CD4-positive, alpha-beta T cell treated with Interleukin-12 subunit alpha and Interleukin-12 subunit beta, for 1 hour (primary cell): ENCODE results near the gene NHLRC2.
"Not testable (repeated sequence)": the region's sequence is repeated elsewhere in the genome, so short reads cannot be mapped to it uniquely, and the experiment has no call there.

Source experiments
- DNase-seq: peaks from one replicate; pipeline ENCODE4 v3.0.0-alpha.2; 2020

The NHLRC2 gene

DNA sequence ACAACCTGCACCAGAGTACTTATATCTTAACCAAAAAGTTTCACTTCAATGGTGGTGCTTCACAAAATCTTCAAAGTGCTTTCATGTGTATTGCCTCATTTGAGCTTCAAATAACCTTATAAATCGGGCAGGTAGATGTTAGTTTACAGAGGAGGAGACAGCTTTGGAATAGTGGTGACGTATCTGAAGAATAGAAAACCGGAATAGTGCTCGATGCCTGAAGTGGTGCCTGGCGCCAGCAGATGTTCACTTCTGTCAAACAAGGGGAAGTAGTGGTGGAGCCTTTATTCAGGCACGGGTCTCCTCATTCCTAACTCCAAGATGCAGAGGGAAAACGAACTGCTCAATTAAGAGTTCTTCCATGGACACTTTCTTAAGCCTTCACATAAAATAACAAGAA, 58.1 kb downstream of the NHLRC2 start:
- no peak for DNase-seq

DNA sequence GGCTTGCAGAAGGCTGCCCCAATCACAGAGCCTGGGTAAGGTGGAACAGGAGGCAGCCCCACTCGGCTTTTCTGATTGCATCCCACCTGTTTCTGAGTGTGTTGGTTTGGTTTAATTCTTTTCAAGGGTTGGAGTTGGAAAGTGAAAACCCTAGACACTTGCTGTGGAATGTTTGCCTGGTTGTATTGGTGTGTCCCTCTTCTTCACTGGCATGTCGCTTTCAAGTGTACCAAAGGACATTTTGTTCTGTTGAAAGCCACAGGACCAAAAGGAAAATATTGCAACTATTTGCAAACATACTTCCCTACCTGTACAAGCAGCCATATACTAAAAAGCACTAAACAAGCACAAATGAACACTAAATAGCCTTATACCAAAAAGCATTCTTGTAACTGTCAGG, 60.5 kb downstream of the NHLRC2 start:
- no peak for DNase-seq

DNA sequence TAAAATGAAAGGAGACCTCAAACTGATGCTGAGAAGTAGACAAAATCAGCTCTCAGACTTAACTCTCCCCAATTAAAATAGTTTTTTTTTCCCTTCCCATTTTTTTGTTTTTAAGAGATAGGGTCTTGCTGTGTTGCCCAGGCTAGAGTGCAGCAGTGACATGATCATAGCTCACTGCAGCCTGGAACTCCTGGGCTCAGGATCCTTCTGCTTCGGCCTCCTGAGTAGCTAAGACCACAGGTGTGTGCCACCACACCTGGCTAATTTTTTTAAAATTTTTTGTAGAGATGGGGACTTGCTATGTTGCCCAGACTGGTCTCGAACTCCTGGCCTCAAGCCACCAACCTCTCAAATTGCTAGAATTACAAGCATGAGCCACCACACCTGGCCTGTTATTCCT, 61.1 kb downstream of the NHLRC2 start:
- DNase-seq: no peak

DNA sequence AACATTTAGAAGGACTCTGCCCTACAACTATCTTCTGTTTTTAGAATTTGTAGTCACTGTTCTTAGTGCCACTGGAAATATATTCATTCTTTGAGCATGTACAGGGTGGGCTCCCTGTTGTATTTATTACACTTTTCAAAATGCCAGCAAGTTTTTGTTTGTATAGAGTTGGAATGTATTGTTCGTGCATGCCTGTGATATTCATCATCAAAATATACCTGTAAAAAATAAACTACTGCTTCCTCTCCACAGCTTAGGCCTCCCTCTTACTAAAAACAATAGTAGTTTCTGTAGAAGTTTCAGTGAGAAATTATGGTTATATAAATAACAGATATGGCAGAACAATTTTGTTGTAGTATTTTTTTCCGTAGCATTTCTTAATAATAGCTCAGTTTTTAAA, 61.6 kb downstream of the NHLRC2 start:
- no peak for DNase-seq

DNA sequence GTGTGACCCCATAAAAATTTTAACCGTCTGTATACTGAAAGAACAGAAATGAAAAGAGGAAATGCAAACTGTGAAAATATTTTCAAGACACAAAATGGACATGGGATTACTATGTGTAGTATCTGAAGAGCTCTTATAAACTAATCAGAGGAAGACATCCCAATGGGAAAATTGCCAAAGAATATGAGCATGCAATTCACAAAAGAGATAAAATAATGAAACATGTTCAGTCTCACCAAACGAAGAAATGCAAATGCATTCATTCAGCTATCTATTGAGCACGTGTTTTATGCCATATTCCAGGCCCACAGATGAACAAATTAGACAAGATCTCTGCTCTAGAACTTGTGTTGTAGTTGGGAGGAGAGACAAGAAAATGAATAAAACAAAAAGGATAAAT, 63.2 kb downstream of the NHLRC2 start:
- no peak for DNase-seq

DNA sequence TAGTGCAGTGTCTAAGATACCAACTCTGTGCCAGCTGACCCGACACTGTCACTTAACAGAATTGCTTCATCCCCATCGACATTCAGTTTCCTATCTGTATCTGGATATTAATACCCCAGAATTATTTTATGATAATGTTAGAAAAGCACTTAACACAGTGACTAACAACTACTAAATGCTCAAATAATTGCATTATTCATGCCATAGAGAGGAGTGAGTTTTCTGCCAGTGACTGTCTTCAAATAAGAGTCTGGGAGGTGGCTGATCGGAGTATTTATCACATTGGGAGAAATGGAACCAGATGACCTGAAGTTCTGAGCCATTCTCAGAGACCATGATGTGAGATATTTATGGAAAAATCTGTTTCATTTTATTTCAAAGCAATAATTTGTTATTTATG, 65.7 kb downstream of the NHLRC2 start:
- DNase-seq: no peak

DNA sequence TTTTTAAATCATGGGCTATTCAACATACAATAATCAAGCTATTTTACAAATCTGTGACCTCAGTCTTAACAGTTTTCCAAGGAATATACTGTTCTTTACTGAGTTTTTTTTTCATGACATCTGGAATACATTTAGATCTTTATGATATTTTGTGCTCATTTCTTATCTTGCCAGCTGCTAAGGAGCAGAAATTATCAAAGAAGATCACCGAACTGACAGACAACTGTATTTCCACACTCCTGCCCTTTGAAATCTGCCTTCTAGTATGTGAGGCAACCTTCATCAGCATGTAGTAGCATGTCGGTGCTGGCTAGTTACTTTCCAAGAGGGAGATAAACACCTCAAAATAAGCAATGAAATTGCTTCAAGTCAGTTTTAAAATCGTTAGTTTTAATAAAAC, 66.4 kb downstream of the NHLRC2 start:
- DNase-seq: no peak

DNA sequence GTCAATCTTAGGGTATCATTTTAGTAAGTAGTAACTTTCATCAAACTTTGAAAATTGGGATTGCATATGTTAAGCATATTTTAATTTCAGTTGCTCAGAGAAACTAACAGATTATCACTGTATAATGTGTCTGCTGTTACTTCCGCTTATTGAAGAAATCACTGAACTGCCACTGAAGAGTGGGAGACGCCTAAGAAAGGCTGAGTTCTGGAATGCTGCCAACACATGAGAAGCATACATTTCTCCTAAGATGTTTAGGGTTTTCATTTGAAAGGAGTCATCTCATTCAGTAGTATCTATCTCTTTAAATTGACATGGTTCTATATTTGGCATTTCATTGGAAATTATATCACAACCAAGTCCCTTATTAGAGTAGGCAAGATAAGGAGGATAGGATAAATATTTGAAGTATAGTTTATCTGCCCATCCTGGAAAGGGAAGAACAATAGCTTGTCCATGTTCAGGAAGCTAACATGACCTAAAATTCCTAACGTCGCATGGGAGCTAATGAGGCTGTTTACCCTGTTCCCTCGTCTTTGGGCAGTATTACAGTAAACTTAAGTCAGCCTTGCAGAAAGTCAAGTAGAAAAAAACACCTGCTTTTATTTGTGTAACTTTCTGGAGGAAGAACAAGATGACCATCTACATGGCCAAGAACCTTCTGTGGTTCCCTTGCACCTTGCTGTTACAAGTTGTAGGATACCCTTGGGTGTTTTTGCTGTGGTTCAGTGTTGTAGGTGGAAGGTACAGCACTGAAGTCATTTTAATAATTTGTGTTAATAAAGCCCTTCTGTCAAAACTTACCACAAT, 67.3 kb downstream of the NHLRC2 start:
- no peak for DNase-seq

DNA sequence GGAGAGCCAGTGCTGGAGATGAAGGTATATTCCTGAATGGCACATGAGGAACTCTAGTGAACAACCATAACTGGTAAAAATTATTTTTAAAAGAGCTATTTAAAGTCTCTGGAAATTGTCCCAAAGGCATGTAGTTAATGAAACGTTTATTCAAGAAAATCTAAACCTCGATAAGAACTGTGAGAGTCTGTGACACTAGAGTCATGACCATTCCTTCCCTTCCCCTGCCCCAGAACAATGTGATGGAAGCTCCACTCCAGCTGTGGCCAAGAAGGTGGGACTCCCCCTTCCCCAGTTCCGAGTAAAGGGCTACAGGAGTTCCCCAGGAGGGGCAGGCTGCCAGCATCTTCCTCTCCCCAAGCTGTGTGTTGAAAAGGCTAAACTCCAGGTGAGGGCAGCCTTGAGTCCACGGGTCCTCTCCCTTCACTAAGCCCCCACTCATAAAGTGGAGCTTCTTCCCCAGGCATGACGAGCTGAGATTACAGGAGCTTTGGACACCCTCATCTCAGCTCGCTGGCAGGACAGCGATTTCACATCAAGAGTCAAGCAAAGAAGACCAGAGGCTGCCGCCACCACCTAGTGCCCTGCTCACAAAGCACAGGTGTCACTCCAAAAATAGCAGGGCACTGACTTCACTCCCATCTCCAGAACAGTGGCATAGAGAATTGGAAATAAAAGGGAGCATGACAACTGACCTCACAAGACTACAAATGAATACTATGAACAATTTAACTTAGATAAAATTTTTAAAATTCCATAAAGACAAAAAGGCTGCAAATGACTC, 68.5 kb downstream of the NHLRC2 start:
- DNase-seq: no peak

DNA sequence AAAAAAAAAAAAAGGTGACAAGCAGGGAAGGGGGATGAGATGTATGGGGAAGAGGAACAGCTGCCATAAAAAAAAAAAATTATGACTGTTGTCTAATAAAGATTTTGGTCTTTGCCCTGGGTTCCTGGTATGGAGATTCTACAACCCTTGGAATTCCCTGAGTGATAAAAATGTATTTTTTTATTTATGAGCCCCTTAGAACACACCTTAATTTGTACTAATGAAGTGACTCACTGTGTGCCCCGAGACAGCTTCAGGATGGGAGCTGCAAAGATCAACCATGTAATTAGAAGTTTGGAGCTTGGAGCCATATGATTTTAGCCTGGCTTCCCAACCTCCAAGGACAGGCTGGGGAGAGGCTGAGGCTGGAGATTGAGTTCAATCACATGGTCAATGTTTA, 69.7 kb downstream of the NHLRC2 start:
- no peak for DNase-seq

DNA sequence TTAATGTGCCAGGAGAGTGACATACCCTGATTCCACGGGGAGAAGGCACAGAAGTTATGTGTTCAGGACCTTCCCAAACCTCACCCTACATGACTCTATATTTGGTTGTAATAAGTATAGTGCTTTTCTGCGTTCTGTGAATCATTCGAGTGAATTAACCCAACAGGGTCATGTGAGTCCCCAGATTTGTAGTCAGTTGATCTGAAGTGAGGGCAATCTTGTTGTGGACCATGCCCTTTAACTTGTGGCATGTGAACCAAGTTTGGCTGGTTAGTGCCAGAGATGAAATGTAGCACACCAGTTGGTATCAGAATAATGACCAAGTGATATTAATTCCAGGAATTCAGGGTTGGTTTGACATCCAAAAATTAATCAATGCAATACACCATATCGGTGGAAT, 70.2 kb downstream of the NHLRC2 start:
- no peak for DNase-seq

DNA sequence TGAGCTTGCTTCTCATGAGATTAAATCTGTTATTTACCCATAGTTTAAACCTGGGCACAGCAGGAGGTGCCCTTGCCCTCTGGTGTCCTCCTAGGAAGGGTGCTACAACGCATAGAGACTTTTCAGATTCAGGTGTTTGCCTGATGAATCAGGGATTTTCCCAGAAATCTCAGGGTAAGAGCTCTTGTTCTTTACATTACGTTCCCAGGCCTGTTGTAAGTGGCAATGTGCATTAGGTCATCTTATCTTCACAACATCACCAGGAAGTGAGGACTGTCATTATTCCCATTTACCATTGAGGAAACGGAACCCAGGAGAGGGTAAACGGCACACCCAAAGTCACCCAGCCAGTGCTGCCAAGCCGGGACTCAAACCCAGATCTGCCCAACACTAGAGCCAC, 73.0 kb downstream of the NHLRC2 start:
- DNase-seq: no peak

DNA sequence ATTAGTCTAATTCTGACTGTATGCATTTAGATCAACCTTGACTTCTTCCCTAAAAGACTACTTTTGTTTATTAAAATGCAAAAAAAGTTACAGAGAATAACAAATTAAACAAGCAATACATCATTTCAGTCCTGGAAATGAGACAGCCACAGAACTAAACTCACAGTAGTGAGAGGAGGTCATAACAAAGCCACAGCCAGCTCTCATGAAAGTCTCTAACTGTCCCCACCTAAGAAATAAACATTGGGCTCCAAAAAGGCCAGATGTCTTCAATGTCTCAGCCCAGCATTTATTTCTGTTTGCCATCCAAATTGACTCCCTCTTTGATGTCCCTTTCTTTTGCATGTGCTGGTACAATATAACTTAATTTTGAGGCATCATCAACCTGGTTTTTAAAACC, 74.4 kb downstream of the NHLRC2 start:
- DNase-seq: no peak

DNA sequence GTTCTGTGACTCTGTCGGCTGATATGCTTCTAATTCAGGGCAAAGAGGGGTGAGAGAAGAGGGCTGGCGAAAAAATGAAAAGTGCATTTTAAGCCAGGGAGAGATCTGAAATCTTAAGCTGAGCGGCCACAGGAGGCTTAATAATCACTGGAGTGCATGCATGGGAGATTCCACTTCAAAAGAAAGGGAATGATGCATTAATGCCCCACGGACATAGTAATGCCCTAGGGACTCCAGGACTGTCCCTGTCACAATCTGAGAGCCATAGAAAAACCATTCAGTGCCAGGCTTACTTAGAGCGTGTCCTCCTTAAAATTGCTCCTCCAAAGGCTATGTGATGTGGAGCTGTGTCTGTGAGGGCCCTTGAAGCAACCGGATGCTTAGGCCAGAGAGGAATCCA, 75.1 kb downstream of the NHLRC2 start:
- DNase-seq: no peak

DNA sequence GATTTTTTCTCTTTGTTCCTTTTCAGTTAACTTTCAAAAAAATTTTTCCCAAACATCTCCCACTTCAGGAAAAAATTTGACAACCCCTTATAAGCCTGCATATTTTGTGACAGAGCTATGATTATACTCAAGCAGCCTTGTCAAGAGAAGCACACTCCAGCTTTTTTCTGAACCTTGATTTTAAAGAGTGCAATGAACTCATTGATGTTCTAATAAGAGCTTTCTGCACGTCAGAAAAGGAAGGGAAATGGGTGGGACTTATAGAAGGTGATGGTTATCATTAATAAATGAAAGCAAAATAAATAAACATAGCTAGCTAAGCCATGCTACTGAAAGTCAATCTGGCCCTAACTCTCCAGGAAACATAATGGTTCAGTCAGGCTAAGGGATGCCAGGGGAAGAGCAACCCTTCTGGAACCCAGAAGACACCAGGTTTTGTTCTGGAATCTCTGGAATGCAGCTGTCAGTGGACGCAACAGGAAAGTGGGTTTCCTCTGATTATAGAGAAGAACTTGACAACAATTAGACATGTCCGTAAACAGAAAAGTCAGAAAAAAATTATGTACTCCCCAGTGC, 76.1 kb downstream of the NHLRC2 start:
- DNase-seq: no peak

DNA sequence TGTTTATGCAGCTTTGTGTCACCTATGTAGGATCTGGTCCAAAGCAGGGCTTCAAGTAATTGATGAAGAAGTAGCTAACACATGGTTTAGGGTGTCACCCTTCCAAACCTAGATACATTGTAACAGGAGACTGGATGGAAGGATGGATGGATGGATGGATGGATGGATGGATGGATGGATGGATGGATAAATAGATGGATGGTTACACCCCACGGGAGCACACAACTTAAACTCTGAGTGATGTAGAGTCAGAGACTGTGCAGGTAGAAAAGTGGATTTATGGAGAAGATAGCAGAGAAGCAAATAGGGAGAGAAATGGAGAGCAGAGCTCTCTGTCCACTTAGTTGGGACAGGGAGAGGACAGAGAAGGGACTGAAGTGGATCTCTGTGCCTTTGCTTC, 78.4 kb downstream of the NHLRC2 start:
- no peak for DNase-seq

DNA sequence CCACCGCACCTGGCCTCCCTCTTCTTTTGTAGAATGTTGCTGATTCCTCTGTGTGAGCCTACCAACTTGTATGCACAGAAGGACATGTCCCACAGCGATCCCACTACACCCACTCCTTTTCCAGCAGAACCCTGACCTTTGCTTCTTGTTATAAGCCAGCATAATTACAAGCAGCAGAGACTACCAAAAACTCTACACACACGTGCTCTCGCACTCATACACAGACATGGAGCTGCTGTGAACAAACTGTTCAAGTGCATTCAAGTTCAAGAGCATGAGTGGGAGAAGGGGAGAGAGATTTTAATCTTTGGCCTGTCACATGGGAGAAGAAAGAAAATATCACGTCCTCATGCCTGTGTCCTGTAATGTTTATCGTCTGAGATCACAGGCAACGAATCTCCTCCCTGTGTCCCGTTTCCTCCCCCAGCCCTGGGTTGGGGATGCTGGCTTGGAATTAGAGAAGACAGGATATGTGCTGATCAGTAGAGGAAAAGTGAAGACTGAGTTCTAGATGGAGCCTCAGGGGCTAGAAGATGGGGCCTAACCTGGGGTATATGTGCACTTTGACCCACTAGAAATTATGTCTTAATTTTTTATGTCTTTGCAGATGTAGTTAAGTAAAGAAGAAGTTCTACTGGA, 79.6 kb downstream of the NHLRC2 start:
- no peak for DNase-seq

DNA sequence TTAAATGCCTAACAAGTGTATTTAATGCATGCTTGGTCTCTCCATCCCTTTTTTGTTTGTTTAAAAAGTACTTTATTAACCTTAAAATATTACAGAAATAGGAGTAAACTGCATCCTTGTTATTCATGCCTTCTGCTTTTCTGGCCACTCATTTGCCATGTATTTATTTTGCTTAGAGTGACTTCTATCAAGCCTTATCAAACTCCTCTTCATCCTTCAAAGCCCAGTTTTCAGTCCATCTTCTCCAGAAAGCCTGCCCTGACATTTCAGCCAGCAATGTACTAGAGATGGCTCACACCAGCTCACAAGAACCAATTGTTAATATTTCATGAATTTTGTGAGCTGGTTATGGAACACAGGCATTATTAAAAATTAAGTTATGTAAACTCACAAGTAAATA, 82.8 kb downstream of the NHLRC2 start:
- DNase-seq: no peak

DNA sequence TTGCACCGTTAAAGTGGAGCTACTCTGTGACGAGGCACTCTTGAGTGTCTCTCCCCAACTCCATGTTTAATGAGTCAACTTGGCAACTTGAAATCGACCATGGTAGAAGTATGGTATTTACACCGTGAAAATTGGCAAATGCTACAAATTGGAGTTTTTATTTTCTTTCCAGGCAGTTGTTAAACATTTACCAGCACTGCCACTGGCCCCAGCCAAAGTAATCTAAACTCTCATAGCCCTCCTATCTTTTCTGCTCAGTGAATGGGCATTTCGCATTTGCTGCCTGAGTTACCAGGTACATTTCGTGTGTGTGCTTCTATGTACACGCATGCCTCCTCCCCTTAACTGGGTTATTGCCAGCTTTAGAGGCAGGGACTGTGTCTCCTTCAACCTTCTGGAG, 83.3 kb downstream of the NHLRC2 start:
- no peak for DNase-seq

DNA sequence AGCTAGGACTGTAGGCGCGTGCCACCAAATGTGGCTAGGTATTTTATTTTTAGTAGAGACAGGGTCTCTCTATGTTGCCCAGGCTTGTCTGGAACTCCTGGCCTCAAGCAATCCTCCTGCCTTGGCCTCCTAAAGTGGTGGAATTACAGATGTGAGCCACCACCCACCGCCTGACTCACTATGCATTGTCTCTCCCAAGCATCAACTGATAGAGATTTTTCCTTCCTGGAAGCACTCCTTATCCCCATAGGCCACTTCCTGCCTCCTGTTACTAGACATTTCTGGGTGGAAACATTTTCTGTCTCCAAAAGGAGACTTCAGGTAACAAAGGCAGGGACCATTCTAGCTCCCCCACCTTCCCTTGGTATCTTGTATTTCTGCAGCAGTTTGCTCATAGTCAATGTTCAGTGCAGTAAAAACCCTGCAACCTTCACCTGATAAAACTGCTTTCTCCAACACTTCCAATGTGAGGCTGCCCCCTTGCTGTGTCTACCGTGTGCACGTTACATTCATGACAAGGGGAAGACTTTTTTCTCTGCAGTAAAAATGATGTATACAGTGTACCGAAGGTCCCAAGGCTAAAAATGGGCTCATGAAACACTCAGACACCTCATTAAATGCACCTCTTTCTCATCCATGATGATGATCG, 84.9 kb downstream of the NHLRC2 start:
- no peak for DNase-seq

DNA sequence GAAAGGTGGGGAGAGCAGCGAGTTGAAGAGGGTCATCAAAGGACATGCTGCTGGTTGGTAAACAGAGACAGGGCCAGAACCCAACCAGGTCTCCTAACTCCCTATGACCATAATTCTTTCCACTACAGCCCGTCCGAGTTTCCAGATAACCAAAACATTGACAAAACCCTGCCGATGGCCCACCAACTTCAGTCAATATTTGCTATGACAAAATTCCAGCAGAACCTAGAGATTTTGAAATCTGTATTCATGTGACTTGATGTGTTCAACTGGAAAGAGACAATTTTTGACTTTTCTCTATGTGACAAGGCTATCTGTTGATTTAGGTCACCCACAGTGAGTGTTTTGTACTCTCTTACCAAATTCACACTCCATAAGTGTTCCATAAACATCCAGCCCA, 86.7 kb downstream of the NHLRC2 start:
- DNase-seq: no peak

DNA sequence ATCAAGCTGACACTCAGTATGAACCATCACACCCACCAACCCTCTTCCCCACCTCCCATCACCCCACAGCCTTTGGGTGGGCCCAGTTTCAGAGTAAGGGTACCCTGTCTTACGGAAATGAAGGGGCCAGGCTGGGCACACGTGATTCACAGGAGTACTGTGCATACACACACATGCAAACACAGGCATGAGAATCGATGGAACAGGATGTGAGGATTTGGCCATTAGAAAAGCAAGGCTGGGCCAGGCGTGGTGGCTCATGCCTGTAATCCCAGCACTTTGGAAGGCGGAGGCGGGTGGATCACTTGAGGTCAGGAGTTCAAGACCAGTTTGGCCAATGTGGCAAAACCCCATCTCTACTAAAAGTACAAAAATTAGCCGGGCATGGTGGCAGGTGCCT, 88.7 kb downstream of the NHLRC2 start:
- DNase-seq: not testable (repeated sequence)

DNA sequence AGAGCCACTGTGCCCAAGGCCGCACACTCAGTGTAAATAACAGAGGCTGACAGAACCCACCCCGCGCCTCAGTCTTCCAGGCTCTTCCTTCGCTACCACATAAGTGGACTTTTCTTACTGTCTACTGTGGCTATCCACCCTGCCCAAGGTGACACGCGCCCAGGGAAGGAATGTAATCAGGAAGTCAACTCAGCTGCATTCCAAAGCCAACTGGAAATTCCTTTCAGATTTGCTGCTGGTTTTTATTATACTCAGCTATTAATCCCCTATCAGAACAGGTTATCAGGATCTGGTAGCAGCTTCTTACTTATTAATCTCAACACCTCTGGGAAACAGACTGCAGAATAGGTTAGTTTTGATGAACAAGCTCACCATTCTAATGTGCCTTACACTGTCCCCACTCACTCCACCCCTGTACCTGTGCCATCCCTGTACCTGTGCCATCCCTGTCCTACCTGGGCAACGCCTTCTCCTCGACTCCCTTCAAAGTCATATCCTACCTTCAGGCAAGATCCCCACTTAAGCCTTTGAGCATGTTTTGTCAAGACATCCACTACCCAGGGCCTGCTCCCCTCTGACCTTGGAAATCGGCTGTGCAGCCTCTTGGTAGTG, 90.7 kb downstream of the NHLRC2 start:
- DNase-seq: no peak
